ENCODE measurements around the gene HOXA9. TPM values are rescaled to one million over a fixed set of nuclear protein-coding genes. Genes with fewer than 3 reads are reported as not detected.

Gene HOXA9
- total and polyA plus RNA-seq, 2 of the 4 experiments (the other 2 are of a cell fraction) = 0.18 to 0.32 TPM

DNA sequence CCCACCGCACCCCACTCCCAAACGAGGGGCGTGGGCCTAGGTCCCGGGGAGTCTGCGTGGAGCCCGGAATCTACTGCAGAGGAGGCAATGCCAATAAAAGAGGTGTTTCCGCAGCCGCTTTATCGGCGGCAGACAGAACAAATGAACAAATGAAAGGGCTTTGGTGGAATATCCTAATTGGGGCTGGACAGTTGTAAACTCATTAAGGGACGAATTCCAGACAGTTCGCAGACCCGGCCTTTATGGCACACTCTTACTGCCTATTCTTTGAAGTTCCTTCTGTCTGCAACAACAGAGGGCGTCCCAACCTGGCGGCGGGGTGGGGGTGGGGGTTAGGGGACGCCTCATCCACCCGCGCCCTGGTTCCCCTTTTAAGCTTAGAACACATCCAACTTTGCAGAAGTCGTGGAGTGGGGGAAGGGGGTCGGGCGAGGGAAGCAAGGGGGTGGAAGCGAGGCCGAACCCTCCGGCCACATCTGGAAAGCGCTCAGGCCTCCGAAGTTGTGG lies 4.1 kb downstream of the HOXA9 start:
- no peak overlapping the region; the same call in 1 of the 2 replicates for H3K9ac ChIP-seq (ENCODE audit: low read depth, low read length)
- H3K4me3 ChIP-seq (ENCODE audit: insufficient read depth, low read depth, low read length) = peak overlapping the region; percentile 36
- ChIA-PET POLR2A (ENCODE audit: unreplicated experiment) (no interaction called here), CTCF (interaction anchor here (0.6 to 1.8 kb wide), 23 partner anchors 9 to 1269 kb away, joined by 3 to 29 read pairs (median 4); partner anchors contain the start of gene HOXA5)
- no peak overlapping the region for H2AK5ac ChIP-seq (ENCODE audit: low read depth, low read length)
- H3K9me3 ChIP-seq (ENCODE audit: control insufficient read depth, insufficient read depth, low read length) = peaks cover 6% of the 10 kb centered on the region; the same call in 1 of the 2 replicates
- H3K23ac ChIP-seq (ENCODE audit: low read depth, low read length) = no peak overlapping the region
- H3K27me3 ChIP-seq (ENCODE audit: control insufficient read depth, insufficient read depth, low read length) = peaks cover 34% of the 10 kb centered on the region
- H2AFZ ChIP-seq (replicated peaks; ENCODE audit: low read length, poor library complexity) = peak overlapping the region; percentile 98
- H2BK15ac ChIP-seq (ENCODE audit: low read depth, low read length) = no peak overlapping the region
- dilution Hi-C loops (cut with HindIII; ENCODE audit: low sequenced_read_pairs, unreplicated experiment) (no loop called here), in situ Hi-C loops (cut with MboI; ENCODE audit: low sequenced_read_pairs) (no loop called here), intact Hi-C loops (cut with micrococcal nuclease) (loop anchor here (1.0 to 10.0 kb wide), 4 partner anchors 792 to 1906 kb away; partner anchors contain the start of genes CBX3 and HNRNPA2B1)
- H3K36me3 ChIP-seq (ENCODE audit: control insufficient read depth, insufficient read depth, low read length) = no peaks in the 10 kb centered on the region
- H2BK20ac ChIP-seq (ENCODE audit: low read depth, low read length) = no peak overlapping the region
- H2BK120ac ChIP-seq (ENCODE audit: low read depth, low read length) = no peak overlapping the region
- no peak overlapping the region for H4K5ac ChIP-seq (ENCODE audit: low read depth, low read length)
- H4K20me1 ChIP-seq (ENCODE audit: insufficient read depth, low read length) = no peaks in the 10 kb centered on the region
- peaks cover 1% of the 10 kb centered on the region; the same call in 1 of the 2 replicates for H3K4me1 ChIP-seq (ENCODE audit: control insufficient read depth, insufficient read depth, low read length)
- H3K27ac ChIP-seq (ENCODE audit: insufficient read depth, low read length) = no peak overlapping the region
- H2BK5ac ChIP-seq (ENCODE audit: low read depth, low read length, poor library complexity, severe bottlenecking) = no peak overlapping the region
- no peak for DNase-seq
- no peak overlapping the region for H4K8ac ChIP-seq (ENCODE audit: low read depth in 2 of 2, low read length in 2 of 2)
- no peak for TF ChIP-seq MAZ (IDR thresholded peaks at IDR 0.05; ENCODE audit: borderline replicate concordance, low read depth, low read length)
- TF ChIP-seq CEBPB (IDR thresholded peaks at IDR 0.05; ENCODE audit: low read depth, low read length) = no peak
- TF ChIP-seq, protein P1, sequence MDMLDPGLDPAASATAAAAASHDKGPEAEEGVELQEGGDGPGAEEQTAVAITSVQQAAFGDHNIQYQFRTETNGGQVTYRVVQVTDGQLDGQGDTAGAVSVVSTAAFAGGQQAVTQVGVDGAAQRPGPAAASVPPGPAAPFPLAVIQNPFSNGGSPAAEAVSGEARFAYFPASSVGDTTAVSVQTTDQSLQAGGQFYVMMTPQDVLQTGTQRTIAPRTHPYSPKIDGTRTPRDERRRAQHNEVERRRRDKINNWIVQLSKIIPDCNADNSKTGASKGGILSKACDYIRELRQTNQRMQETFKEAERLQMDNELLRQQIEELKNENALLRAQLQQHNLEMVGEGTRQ (IDR thresholded peaks at IDR 0.05; ENCODE audit: low read depth, low read length) = no peak
- no peak for TF ChIP-seq MAFK (IDR thresholded peaks at IDR 0.05; ENCODE audit: low read depth, low read length)
- no peak for TF ChIP-seq BHLHE40 (IDR thresholded peaks at IDR 0.05; ENCODE audit: low read depth, low read length)
- no peak for TF ChIP-seq FOS (IDR thresholded peaks at IDR 0.05; ENCODE audit: low read depth, low read length)
- H3K56ac ChIP-seq (ENCODE audit: extremely low read depth, insufficient read depth, low read length) = no peak overlapping the region
- H3K14ac ChIP-seq (replicated peaks; ENCODE audit: low read depth, low read length) = no peak overlapping the region
- peak overlapping the region; percentile 87 for H2AK9ac ChIP-seq (replicated peaks; ENCODE audit: low read depth, low read length, poor library complexity)
- no CpG with 5 or more reads among the region's 27 CpGs for WGBS, 2 experiments (ENCODE audit: extremely low coverage in 2 of 2, insufficient read length in 1 of 2)
- no peak overlapping the region for H4K91ac ChIP-seq (ENCODE audit: insufficient read depth, low read depth, low read length)
- no peaks in the 10 kb centered on the region for H3K79me1 ChIP-seq (ENCODE audit: low read depth in 1 of 2, low read length in 2 of 2)
- H3K18ac ChIP-seq (ENCODE audit: low read depth, low read length) = no peak overlapping the region
- no TSS peak for BruUV-seq (replicated peaks)
- ATAC-seq (ENCODE audit: low read depth) = peak; percentile 5
- H3K4ac ChIP-seq (ENCODE audit: low read depth, low read length) = no peak overlapping the region
- H3K4me2 ChIP-seq (ENCODE audit: low read depth, low read length) = peak overlapping the region; percentile 79
- H3K9me1 ChIP-seq (ENCODE audit: insufficient read depth, low read length) = no peaks in the 10 kb centered on the region

Data from IMR-90 (cell line).